SK-N-SH treated with all-trans-retinoic acid at 6 μM for 48 hours (cell line): Measurements from ENCODE around the gene ACTL6B.

ENCODE experiments used
- ATAC-seq: fragments of 200-7000 bp; cut with Tn5 transposase; 3 replicates; pipeline ENCODE4 v1.9.1; 2020; ENCODE audit warnings: mild to moderate bottlenecking, moderate library complexity
- BACH2 ChIP-seq: fragments of 250-450 bp; sonication (Bioruptor Pico); IDR thresholded peaks from 2 replicates; pipeline ENCODE4 v1.9.0; 2021; ENCODE audit warnings: mild to moderate bottlenecking, borderline replicate concordance
- CSDC2 ChIP-seq: fragments of 250-450 bp; sonication (Bioruptor Pico); IDR thresholded peaks from 2 replicates; pipeline ENCODE4 v1.5.0; 2020; ENCODE audit warnings: mild to moderate bottlenecking, moderate library complexity
- ESRRG ChIP-seq: fragments of 250-450 bp; sonication (Bioruptor Pico); IDR thresholded peaks from 2 replicates; pipeline ENCODE4 v1.6.1; 2021; ENCODE audit warnings: mild to moderate bottlenecking
- GLIS3 ChIP-seq: fragments of 250-450 bp; sonication (Bioruptor Pico); IDR thresholded peaks from 2 replicates; pipeline ENCODE4 v1.5.0; 2020; ENCODE audit warnings: mild to moderate bottlenecking, moderate library complexity
- ISL1 ChIP-seq: fragments of 250-450 bp; sonication (Bioruptor Pico); IDR thresholded peaks from 2 replicates; pipeline ENCODE4 v2.1.2; 2022; ENCODE audit warnings: mild to moderate bottlenecking, moderate library complexity
- OSR1 ChIP-seq: fragments of 250-450 bp; sonication (Bioruptor Pico); IDR thresholded peaks from 2 replicates; pipeline ENCODE4 v1.8.0; 2022; ENCODE audit warnings: moderate library complexity, mild to moderate bottlenecking, inconsistent platforms
- POU6F1 ChIP-seq: fragments of 250-450 bp; sonication (Bioruptor Pico); IDR thresholded peaks from 2 replicates; pipeline ENCODE4 v1.8.0; 2021; ENCODE audit warnings: low read depth, mild to moderate bottlenecking, moderate library complexity, borderline replicate concordance
- PPARA ChIP-seq: fragments of 250-450 bp; sonication (Bioruptor Pico); IDR thresholded peaks from 2 replicates; pipeline ENCODE4 v1.5.0; 2020; ENCODE audit warnings: mild to moderate bottlenecking, borderline replicate concordance
- RARB ChIP-seq: fragments of 250-450 bp; sonication (Bioruptor Pico); IDR thresholded peaks from 2 replicates; pipeline ENCODE4 v1.8.0; 2021; ENCODE audit warnings: mild to moderate bottlenecking, moderate library complexity
- TCF4 ChIP-seq: fragments of 250-450 bp; sonication (Bioruptor Pico); IDR thresholded peaks from 2 replicates; pipeline ENCODE4 v1.8.0; 2021; ENCODE audit warnings: mild to moderate bottlenecking, moderate library complexity, borderline replicate concordance
- TOX ChIP-seq: fragments of 250-450 bp; sonication (Bioruptor Pico); IDR thresholded peaks from 2 replicates; pipeline ENCODE4 v1.8.0; 2021; ENCODE audit warnings: mild to moderate bottlenecking, moderate library complexity, borderline replicate concordance
- TSHZ2 ChIP-seq: fragments of 250-450 bp; sonication (Bioruptor Pico); IDR thresholded peaks from 2 replicates; pipeline ENCODE4 v1.5.0; 2020; ENCODE audit warnings: mild to moderate bottlenecking, moderate library complexity
- ZC3H10 ChIP-seq: fragments of 250-450 bp; sonication (Bioruptor Pico); IDR thresholded peaks from 2 replicates; pipeline ENCODE4 v1.5.1; 2021; ENCODE audit warnings: mild to moderate bottlenecking, moderate library complexity
- ZFP3 ChIP-seq: fragments of 250-450 bp; sonication (Bioruptor Pico); IDR thresholded peaks from 2 replicates; pipeline ENCODE4 v1.5.0; 2020; ENCODE audit warnings: mild to moderate bottlenecking, moderate library complexity
- ZFP30 ChIP-seq: fragments of 450-650 bp; formaldehyde crosslinking; IDR thresholded peaks from 2 replicates; pipeline ENCODE4 v1.5.0; 2022; ENCODE audit warnings: mild to moderate bottlenecking, moderate library complexity
- ZNF565 ChIP-seq: fragments of 450-650 bp; formaldehyde crosslinking; conservative IDR thresholded peaks from 2 replicates; pipeline ENCODE4 v1.5.0; 2020; ENCODE audit warnings: low read depth, mild to moderate bottlenecking, moderate library complexity
- ZNF70 ChIP-seq: fragments of 450-650 bp; formaldehyde crosslinking; IDR thresholded peaks from 2 replicates; pipeline ENCODE4 v1.5.0; 2020; ENCODE audit warnings: mild to moderate bottlenecking, moderate library complexity
- ZNF8 ChIP-seq: fragments of 450-650 bp; formaldehyde crosslinking; IDR thresholded peaks from 2 replicates; pipeline ENCODE4 v1.5.0; 2020; ENCODE audit warnings: mild to moderate bottlenecking, moderate library complexity

ACTL6B gene

GRCh38 chr7:100600730-100601038, 55.6 kb downstream of the ACTL6B start:
- no peak for TF ChIP-seq TOX (CRISPR knock-in tag)
- TF ChIP-seq ZFP30: no peak
- TF ChIP-seq PPARA: no peak
- TF ChIP-seq TCF4 (CRISPR knock-in tag): no peak
- TF ChIP-seq ESRRG: no peak
- TF ChIP-seq ZNF8 (CRISPR knock-in tag): no peak
- TF ChIP-seq, all 23 proteins: peak for 0

GRCh38 chr7:100599911-100600729, 56.1 kb downstream of the ACTL6B start:
- TF ChIP-seq ZFP30 (no peak), CSDC2 (CRISPR knock-in tag) (no peak), ESRRG (no peak), GLIS3 (CRISPR knock-in tag) (no peak), ZNF8 (CRISPR knock-in tag) (no peak), POU6F1 (CRISPR knock-in tag) (no peak), TSHZ2 (CRISPR knock-in tag) (no peak), ZNF565 (CRISPR knock-in tag) (no peak), RARB (CRISPR knock-in tag) (no peak), ZNF70 (CRISPR knock-in tag) (no peak), OSR1 (CRISPR knock-in tag) (no peak), ISL1 (CRISPR knock-in tag) (no peak)
- TF ChIP-seq, all 23 proteins: peak for 0
- no peak for ATAC-seq

More at GRCh38 chr7:100600730-100601038, 55.6 kb downstream of the ACTL6B start:
- no peak for ATAC-seq

- ATAC-seq: no peak
Measured at GRCh38 chr7:100598425-100598824, 57.8 kb downstream of the ACTL6B start.

More at GRCh38 chr7:100598425-100598824, 57.8 kb downstream of the ACTL6B start:
- no peak for TF ChIP-seq ZNF565 (CRISPR knock-in tag)
- TF ChIP-seq BACH2: no peak
- TF ChIP-seq ZNF70 (CRISPR knock-in tag): no peak
- TF ChIP-seq ZFP30: no peak
- no peak for TF ChIP-seq RARB (CRISPR knock-in tag)
- TF ChIP-seq ZNF8 (CRISPR knock-in tag): no peak
- TF ChIP-seq ZFP3 (CRISPR knock-in tag): no peak
- no peak for TF ChIP-seq CSDC2 (CRISPR knock-in tag)
- TF ChIP-seq GLIS3 (CRISPR knock-in tag): no peak
- no peak for TF ChIP-seq TSHZ2 (CRISPR knock-in tag)
- no peak for TF ChIP-seq ISL1 (CRISPR knock-in tag)
- no peak for TF ChIP-seq TOX (CRISPR knock-in tag)
- no peak for TF ChIP-seq POU6F1 (CRISPR knock-in tag)
- TF ChIP-seq ESRRG: no peak
- TF ChIP-seq ZC3H10 (CRISPR knock-in tag): no peak
